ENCODE measurements around the gene MAPKBP1.

MAPKBP1 gene

DNA sequence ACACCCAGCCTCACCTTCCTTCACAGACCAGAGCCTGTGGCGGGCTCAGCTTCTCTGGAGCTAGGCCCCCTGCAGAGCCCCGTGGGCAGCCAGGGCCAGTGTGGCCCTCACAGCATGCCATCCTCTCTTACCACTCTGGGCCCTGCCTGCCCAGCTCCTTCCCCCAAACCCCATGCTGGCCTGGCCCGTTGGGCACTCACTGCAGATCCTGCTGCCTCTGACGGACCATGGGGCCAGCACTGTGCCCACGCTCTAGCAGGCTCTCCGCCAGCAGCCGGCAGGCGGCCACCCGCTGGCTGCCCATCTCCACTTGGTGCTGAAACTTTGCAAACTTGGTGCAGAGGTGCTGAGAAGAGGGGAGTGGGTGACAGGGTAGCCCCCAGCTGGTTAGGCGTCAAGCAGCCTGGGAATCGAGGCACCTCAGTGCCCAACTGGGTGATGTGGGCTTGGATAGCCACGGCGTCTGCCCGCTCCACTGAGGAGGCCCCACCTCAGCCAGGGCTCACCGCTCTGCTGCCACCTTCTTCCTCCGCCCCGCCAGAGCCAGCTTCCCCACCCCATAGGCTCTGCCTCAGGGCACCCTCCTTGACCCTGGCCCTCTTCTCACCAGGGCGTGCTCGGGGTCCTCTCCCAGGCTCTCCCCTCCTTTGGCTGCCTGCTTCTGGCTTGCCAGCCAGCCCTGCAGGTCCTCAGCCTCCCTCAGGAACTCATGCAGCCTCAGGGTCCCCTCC, 97.1 kb downstream of the MAPKBP1 start:
- no peak for DNase-seq

DNA sequence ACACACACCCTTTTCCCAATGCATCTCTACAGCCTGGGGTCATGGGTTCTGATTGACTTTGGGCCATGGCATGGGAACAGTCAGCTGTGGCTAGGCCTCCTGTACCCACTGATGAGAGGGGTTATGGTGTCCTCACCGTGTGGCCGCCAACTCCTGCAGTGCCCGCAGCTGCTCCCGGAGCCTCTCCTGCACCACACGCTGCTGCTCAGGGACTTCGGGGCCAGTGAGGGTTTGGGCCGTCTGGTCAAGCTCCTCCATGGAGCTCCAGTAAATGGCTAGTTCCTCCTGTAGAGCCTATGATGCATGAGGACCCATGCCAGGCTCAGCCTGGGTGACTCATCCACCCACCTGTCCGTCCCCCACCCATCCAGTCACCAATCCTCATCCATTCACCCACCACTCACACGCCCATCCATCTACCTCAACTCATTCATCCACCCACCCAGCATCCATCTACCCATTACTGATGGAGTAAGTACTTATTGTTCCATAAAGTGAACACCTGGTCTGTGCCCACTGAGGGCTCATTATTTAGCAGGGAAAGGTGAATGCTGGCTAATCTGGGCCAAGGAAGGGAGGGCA, 98.0 kb downstream of the MAPKBP1 start:
- DNase-seq = no peak

DNA sequence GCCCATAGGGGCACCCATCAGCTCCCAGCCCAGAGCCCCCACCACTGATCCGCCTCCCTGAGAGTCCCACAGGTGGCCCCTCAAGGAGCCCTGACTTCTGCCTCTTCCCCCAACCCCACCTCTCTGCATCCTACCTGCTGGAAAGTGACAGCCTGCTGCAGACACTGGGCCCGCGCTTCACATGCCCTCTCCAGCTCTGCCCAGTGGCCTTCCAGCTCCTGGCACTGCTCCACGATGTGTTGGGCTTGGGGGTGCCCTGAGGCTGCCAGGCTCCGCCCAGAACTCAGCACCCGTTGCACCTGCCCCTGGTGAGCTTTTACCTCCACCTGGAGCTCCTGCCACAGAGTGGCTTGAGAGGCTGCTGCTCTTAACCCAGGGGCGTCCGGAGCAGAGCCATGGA, 99.4 kb downstream of the MAPKBP1 start:
- DNase-seq = no peak

DNA sequence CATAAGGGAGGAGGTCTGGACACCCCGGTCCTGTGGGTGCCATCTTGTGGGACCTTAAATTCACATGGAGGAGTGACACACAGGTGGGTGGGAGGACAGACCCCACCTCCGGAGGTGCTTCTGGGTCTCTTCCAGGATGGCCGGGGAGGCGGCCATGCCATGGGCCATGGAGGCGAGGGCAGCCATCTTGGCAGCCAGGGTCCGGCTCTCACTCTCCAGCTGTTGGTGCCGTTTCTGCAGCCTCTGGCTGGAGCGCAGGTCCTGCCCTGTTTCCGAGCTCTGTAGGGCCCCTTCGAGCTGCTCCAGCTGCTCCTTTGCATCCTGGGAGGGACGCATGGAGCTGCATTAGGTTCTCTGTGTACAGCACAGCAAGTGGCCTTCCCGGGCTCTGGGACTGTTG, 100.5 kb downstream of the MAPKBP1 start:
- no peak for DNase-seq

DNA sequence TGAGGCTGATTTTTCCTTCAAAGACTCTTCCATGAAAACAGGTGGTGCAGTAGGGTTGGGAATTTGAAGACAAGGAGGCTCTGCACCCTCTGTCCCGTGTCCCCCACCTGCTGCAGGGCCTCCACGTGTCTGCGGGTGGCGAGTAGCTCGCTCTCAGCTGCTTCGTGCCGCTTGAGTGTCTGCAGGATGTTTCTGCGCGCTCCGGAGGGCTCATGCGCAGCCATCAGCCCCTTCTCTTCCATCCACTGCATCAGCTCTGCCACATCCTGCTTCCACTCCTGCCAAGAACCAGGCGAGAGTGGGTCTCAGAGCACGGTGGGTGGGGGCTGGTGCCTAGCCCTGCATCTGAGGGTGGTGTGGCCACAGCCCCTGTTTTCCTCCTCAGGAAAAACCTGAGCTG, 101.7 kb downstream of the MAPKBP1 start:
- DNase-seq = no peak

DNA sequence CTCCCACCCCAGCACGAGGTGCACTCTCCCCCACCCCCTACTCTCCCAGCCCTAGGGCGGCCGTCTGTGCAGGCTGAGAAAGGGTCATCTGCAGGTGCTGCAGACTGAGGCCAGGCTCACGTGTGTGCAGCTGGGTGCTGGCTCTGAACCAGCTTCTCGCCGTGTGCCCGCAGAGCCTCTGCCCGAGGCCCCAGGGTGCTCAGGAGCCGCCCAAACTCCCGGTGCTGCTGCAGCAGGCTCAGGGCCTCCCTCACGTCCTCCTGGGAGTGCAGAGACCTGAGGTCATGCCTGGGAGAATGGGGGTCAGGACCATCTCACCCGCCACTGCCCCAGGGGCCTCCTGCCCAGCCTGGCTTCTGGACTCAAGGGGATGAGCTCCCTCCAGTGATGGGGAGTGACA, 102.4 kb downstream of the MAPKBP1 start:
- no peak for DNase-seq
